Hippocampal formation (tissue), 2 donors: ENCODE data around the gene FAM161A.

Source experiments
- DNase-seq, 2 donors: peaks; one replicate each; lab custom pipeline; 2025; lab: John Stamatoyannopoulos, UW

Gene FAM161A

GRCh38 chr2:61784643-61785042 is 69.2 kb downstream of the FAM161A start:
- DNase-seq = no peak

GRCh38 chr2:61775956-61776570 is 77.8 kb downstream of the FAM161A start:
- no peak for DNase-seq
